ENCODE results near the gene CHCHD6. TPM values are rescaled to one million over a fixed set of nuclear protein-coding genes. Genes with fewer than 3 reads are reported as not detected.

CHCHD6 gene
- total RNA-seq, 1 donor from 2014 or later, result 3.7 TPM

DNA sequence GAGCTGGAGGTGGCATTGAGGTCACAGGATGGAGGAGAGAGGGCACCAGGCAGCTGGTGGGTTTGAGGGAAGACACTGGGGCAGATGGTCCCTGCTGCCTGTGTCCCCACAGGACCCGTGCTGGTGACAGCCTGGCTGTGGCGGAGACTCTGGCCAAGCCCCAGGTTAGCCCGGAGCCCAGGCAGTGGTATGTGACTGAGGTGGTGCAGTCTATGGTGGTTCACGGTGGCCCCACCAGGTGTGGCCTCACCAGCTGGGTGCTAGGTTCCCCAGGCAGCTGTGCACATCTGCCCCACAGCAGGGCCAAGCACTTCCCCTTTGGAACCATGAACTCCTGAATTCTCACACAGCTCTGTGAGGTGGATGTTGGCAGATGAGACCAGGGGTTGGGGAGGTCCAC is 294.3 kb downstream of the CHCHD6 start:
- DNase-seq, result no peak

DNA sequence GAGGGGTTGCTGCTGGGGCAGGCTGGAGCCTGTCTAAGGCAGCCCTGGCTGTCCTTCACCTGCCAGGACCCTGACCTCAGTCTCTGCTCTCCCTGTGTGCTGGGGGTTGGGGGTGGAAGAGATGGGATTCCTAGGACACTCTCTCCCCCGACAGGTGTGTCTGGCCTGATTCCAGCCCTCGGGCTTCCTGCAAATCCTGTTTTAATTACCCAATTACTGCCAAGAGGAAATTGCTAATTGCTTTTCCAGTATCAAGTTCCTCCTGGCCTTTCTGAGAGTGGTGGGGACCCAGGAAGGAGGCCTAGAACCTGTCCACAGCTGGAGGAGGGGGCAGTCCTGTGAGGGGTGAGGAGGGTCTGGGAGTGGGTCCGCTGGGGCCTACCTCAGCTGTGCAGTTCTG is 294.7 kb downstream of the CHCHD6 start:
- no peak for DNase-seq

DNA sequence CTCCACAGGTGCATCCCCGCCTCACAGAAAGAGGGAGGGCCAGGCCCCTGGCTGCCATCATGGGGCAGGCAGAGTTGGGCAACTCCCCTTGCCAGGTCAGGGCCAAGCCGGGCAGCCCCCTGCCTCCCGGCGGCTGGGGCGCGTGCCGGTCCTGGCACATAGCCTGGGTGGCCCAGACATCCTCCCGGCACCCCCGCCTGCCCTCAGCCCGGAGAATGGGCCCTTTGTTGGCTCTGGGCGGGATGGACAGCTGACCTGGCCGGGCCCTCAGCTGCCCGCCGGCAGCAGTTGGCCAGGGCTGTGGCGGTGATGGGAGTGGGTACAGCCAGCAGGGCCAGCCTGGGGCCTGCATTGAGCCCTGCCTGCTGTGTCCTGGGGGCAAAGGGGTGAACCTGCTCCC is 295.3 kb downstream of the CHCHD6 start:
- DNase-seq, result no peak

DNA sequence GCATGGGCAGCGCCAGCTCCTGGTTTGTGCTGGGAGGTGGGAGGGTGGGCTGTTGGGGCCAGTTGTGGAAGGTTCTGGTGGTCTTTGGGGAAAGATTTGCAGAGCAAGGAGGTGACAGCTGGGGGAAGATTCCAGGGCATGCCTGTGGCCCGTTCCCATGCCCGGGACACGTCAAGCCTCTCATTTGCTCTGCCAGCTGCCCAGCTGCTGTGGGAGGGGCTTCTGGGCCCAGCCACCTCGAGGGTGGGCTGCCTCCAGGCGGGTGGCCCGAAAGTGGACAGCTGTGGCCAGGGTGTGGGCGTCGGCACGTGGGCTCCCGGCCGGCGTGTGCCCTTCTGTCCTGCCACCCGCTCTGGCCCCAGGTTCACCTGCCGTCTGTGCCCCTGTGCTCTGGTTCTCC is 296.1 kb downstream of the CHCHD6 start:
- DNase-seq, result no peak

DNA sequence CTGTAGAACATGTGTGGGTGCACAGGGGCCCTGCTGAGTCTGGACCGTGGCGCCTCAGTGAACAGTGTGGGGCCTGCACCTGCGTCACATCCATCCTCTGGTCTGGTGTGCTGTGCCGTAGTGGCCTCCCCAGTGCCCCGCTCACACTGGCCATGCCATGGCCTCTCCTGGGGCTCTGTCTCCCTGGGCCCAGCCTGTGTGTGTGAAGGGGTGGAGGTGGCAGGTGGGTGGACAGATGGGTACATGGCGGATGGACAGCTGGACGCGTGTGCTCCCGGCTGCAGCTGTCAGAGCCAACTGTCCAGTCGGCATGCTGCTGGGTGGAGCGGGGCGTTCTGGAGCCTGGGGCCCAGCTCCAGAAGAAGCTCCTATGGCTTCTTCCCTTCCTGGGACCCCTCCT is 296.7 kb downstream of the CHCHD6 start:
- no peak for DNase-seq

DNA sequence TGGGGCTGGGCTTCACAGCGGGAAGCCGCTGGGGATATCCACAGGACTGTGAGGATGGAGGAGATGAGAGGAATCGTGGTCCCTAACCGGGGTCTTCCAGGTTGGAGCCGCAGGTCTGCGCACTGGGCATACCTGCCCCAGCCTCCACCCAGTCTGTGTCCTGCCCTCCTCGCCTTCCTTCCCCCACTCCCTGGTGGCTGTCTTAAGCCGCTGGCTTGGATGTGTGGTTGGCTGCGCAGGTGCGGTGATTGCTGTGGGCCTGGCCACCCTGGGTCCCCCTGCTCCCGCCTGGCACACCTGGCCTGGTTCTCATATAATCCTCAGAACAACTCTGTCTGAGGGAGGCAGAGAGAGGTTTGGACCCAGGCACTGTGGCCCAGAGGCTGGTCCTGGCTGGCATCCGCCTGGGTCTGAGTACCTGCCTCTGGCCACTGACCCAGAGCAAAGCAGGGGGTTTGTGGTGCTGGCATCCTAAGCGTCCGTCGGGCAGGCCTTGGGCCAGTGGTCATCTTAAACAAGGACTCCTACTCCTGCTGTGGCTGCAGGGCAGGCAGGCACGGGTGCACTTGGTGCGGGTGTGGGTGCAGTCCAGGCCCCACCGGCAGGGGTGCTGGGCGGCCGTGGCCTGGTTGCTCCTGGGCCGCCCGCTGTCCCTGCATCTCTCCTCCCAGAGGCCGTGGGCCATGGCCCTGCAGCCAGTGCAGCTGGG is 297.6 kb downstream of the CHCHD6 start:
- no peak for DNase-seq

DNA sequence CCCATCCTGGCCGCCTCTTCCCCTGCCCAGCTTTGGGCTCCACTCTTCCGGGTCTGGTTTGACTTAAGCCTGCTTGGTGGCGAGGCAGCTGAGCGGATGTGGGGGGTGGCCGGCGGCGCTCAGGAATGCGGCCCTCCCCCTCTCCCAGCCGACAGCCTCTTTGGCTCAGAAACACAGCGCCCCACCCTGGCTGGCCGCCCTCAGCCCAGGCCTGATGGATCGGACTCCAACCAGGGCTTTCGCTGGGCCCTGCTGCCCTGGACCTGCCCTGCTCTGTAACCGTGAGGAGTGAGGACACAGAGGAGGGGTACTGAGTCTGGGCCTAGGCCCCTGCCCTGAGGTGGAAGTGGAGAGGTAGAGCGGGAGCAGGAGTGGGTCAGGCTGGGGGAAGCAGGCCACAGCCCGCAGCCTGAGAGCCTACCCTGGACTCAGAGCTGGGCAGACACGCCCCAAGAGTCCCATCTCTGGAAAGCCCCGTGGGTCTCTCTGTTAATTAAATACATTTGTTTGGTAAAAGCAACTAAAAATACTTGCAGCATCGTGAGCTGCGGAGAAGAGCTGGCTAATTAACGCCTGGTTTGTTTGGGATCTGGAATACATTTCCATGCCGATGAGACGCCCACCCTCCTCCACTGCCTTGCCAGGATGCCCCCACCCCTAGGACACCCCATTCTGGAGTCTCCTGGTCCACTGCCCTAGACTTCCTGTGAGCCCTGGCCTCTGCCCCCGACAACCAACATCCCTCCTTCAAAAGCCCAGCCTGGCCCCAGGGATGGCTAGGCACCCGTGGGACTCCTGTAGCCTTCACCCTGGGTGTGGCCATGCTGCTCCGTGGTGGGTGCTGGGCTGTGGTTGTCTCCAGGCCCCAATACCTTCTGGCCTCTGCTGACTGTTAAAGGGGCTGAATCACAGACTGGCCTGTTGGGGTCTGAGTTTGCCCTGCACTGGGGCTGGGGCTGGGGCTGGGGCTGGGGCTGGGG is 298.4 kb downstream of the CHCHD6 start:
- DNase-seq, result peak; percentile 92

DNA sequence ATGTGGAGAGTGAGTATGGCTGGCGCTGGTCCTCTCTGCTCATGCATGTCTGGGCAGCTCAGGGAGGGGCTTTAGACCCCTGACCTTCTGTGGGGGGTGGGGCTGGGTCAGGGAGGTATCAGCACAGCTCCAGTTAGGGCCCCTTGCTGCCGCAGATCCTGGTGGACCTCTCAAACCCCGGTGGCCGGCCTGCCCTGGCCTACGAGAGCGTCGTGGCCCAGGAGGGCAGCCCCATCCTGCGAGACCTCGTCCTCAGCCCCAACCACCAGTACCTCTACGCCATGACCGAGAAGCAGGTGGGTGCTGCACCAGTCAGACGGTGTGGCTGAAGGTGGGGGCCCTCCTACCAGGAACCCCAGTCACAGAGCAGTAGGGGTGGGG is 299.1 kb downstream of the CHCHD6 start:
- DNase-seq, result no peak

DNA sequence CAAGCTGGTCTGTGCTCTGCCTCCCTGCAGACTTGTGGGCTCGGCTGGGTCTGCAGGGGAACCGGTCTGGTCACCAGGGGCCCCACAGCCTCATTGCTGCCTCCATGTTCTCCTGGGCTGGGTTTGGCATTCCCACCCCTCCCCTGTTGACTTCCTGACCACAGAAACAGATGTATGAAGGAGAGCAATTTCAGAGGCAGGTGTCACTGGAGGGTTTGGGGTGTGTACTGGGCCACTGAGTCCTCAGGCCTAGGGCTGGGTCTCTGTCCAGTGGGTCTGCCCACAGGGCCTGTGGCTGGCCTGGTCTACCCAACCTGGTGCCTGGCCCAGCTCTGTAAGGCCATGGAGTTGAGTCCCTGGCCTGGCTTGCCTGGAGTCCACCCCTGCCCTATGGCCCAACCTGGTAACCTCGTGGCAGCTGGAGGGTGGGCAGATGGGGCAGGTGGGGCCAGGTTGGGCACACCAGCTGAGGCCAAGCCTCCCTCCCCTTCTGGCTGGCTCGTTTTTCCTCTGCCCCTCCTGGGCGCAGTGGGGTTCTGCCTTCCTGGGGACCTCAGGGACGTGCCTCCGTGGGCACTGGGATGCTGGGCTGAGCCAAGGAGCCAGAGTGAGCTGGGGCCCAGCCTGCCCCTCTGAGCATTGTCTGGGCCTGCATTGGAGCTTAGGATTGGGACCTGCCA is 299.7 kb downstream of the CHCHD6 start:
- DNase-seq, result no peak

DNA sequence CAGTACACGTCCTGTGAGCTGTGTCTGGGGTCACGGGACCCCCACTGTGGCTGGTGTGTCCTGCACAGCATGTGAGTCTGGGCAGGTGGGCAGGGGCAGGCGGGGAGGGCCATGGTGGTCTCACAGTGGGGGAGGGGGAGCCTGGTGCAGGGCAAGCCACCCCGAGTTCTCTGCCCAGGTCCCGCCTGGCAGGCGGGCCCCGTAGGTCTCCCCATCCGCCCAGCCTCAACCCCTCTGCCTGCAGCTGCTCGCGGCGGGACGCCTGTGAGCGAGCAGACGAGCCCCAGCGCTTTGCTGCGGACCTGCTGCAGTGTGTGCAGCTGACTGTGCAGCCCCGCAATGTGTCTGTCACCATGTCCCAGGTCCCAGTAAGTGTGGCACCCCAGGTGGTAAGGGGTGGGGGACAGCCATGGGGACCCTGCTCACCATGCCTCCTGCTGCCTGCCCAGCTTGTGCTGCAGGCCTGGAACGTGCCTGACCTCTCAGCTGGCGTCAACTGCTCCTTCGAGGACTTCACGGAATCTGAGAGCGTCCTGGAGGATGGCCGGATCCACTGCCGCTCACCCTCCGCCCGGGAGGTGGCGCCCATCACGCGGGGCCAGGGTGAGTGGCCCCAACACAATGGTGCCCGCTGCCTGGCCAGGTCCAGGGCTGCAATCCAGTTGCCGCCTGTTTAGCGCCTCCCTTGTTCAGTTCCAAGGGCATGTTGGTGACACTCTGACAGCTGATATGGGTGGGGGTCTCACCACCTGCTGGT is 300.8 kb downstream of the CHCHD6 start:
- DNase-seq, result no peak

DNA sequence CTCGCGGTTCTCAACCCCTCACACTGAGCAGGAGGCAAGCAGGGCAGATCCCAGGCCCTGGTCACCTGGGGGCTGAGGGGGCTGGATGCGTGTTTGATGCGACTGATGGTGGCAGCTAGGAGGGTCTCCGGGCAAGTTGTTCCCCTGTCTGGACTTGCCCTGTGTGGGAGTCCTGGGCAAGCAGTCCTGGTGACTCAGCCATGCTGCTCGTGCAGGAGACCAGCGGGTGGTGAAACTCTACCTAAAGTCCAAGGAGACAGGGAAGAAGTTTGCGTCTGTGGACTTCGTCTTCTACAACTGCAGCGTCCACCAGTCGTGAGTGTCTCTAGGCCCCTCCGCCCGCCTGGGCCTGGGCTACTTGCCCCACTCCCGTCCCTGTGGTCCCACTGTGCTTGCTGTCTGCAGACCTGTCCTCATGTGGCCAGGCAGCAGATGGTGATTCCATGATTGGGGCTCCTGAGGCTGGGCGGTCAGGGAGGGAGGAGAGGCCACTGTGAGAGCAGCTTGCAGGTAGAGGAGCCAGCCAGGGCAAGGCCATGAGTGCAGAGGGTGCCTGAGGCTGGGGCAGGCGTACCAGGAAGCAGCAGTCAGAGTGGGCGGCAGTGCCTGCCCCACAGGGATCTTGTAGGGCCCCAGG is 301.9 kb downstream of the CHCHD6 start:
- DNase-seq, result no peak

DNA sequence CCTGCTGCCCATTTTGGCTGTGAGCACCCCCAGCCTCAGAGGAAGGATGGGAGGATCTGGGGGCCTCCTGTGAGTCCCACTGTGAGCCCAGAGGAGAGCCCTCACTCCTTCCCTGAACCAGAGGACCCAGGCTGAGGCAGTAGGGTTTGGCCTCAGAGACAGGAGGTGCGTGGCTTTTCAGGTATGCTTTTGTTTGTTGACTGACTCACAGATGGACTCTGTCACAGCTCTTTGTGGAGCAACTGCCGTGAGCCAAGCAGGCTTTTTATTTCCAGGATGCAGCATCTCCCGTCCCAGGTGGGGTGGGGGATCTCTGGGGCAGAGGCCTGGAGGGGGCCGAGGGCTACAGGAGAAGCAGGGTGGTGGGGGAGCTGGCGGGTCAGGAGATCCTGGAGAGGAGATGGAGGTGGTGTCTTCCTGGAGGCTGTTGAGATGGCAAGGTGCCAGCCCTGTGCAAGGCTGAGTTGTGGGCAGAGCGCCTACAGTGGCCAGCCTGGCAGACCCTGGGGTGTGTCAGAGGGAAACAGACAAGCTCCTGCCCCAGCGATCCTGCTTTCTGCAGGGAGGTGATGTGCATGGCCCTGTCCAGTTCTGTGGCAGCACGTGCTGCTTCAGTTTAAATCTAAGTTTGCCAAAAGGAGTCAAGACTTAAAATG is 302.9 kb downstream of the CHCHD6 start:
- DNase-seq, result no peak

DNA sequence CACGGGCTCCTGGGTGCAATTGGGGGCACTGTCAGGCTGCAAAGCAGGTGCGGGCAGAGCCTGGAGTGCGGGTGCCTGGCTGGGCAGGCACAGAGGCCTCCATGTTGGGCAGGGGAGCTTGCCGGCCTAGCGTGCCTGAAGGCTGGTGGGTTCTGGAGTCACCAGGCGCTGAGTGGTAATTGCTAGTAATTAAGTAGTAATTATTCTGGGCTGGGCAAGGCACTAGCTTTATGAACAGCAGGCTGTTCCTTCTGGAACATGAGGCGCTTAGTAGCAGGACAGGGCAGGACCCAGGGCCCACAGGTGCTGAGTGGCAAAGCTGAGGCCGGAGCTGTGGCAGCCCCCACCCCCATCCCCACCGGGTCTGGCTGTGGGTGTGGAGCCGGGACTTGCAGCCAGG is 304.2 kb downstream of the CHCHD6 start:
- DNase-seq, result no peak

DNA sequence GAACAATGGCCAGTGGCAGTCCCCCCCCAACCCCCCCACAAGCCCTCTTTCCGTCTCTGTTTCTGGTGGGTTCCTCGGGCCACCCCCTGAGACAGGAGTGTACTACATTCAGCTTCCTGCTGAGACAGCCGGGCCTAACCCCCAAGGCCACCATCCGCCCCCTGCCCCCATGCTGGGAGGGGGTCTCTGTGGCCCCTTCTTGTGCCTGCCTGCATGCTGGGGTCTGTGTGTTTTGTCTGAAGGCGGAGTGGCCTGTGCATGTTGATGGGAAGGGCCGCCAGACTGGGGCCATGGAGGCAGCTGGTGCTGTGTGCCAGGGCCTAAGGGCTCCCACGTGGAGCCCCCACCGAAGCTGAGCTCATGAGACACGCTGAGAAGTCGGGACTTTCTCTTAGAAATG is 305.5 kb downstream of the CHCHD6 start:
- DNase-seq, result no peak

Other genes with a start within 250 kb of the CHCHD6 start
- gene ZXDC, start 228.3 kb upstream of the CHCHD6 start, total RNA-seq, result 22.2 and 22.8 TPM in 2 replicates
- gene UROC1, start 186.5 kb upstream of the CHCHD6 start, total RNA-seq, result 0.19 TPM in 1 of 2 replicates, not detected in the other
- 0.14 TPM in 1 of 2 replicates, not detected in the other for gene CHST13, start 180.1 kb upstream of the CHCHD6 start, total RNA-seq
- not detected in 2 replicates for gene C3orf22, start 145.3 kb upstream of the CHCHD6 start, total RNA-seq
- gene TXNRD3, start 49.1 kb upstream of the CHCHD6 start, total RNA-seq, result 7.3 and 9.4 TPM in 2 replicates